ENCODE measurements around the gene VWA3B. TPM values are rescaled to one million over a fixed set of nuclear protein-coding genes. Genes with fewer than 3 reads are reported as not detected.

VWA3B gene
- total RNA-seq, 1 experiment from 2014 or later: not detected

- Histone ChIP-seq H3K4me3 (ENCODE audit: low read depth, low read length, poor library complexity, severe bottlenecking) (no peak overlapping the region), H3K27me3 (replicated peaks; ENCODE audit: insufficient read depth, low read depth, low read length, poor library complexity) (peaks cover 13% of the 10 kb centered on the region), H3K4me1 (ENCODE audit: insufficient read depth, low read length, poor library complexity, severe bottlenecking) (no peaks in the 10 kb centered on the region), H3K9me3 (ENCODE audit: low read depth, low read length, poor library complexity, severe bottlenecking) (no peaks in the 10 kb centered on the region), H3K36me3 (ENCODE audit: insufficient read depth, low read length, poor library complexity, severe bottlenecking) (no peaks in the 10 kb centered on the region), H3K27ac (ENCODE audit: low read depth, low read length, poor library complexity, severe bottlenecking) (no peak overlapping the region)
- TF ChIP-seq CTCF (conservative IDR thresholded peaks at IDR 0.05; ENCODE audit: low read depth, low read length): no peak
- no peak for TF ChIP-seq EZH2 (IDR thresholded peaks at IDR 0.05; ENCODE audit: borderline replicate concordance, low read depth, low read length, poor library complexity, severe bottlenecking)
- ChIA-PET CTCF (no interaction called here), POLR2A (ENCODE audit: low non-redundant PET) (no interaction called here)
- BruUV-seq (replicated peaks): no TSS peak
- intact Hi-C loops (cut with micrococcal nuclease; ENCODE audit: unreplicated experiment): no loop called here
- DNase-seq (ENCODE audit: low spot score): no peak
These were observed 68.3 kb downstream of the VWA3B start for GRCh38 chr2:98155291-98155690.

GRCh38 chr2:98155716-98156115 is 68.7 kb downstream of the VWA3B start:
- no peak for TF ChIP-seq CTCF (conservative IDR thresholded peaks at IDR 0.05; ENCODE audit: low read depth, low read length)
- TF ChIP-seq EZH2 (IDR thresholded peaks at IDR 0.05; ENCODE audit: borderline replicate concordance, low read depth, low read length, poor library complexity, severe bottlenecking): no peak
- intact Hi-C loops (cut with micrococcal nuclease; ENCODE audit: unreplicated experiment): no loop called here
- H3K9me3 ChIP-seq (ENCODE audit: low read depth, low read length, poor library complexity, severe bottlenecking): no peaks in the 10 kb centered on the region
- no peak overlapping the region for H3K27ac ChIP-seq (ENCODE audit: low read depth, low read length, poor library complexity, severe bottlenecking)
- no TSS peak for BruUV-seq (replicated peaks)
- no peak for DNase-seq (ENCODE audit: low spot score)
- H3K4me1 ChIP-seq (ENCODE audit: insufficient read depth, low read length, poor library complexity, severe bottlenecking): no peaks in the 10 kb centered on the region
- ChIA-PET POLR2A (ENCODE audit: low non-redundant PET) (no interaction called here), CTCF (no interaction called here)
- no peaks in the 10 kb centered on the region for H3K36me3 ChIP-seq (ENCODE audit: insufficient read depth, low read length, poor library complexity, severe bottlenecking)
- H3K27me3 ChIP-seq (replicated peaks; ENCODE audit: insufficient read depth, low read depth, low read length, poor library complexity): peaks cover 13% of the 10 kb centered on the region
- H3K4me3 ChIP-seq (ENCODE audit: low read depth, low read length, poor library complexity, severe bottlenecking): no peak overlapping the region

GRCh38 chr2:98156304-98156703 is 69.3 kb downstream of the VWA3B start:
- no peaks in the 10 kb centered on the region for H3K9me3 ChIP-seq (ENCODE audit: low read depth, low read length, poor library complexity, severe bottlenecking)
- intact Hi-C loops (cut with micrococcal nuclease; ENCODE audit: unreplicated experiment): no loop called here
- DNase-seq (ENCODE audit: low spot score): no peak
- no TSS peak for BruUV-seq (replicated peaks)
- no peaks in the 10 kb centered on the region for H3K4me1 ChIP-seq (ENCODE audit: insufficient read depth, low read length, poor library complexity, severe bottlenecking)
- ChIA-PET CTCF (no interaction called here), POLR2A (ENCODE audit: low non-redundant PET) (no interaction called here)
- H3K27ac ChIP-seq (ENCODE audit: low read depth, low read length, poor library complexity, severe bottlenecking): no peak overlapping the region
- no peaks in the 10 kb centered on the region for H3K36me3 ChIP-seq (ENCODE audit: insufficient read depth, low read length, poor library complexity, severe bottlenecking)
- TF ChIP-seq CTCF (conservative IDR thresholded peaks at IDR 0.05; ENCODE audit: low read depth, low read length) (no peak), EZH2 (IDR thresholded peaks at IDR 0.05; ENCODE audit: borderline replicate concordance, low read depth, low read length, poor library complexity, severe bottlenecking) (no peak)
- no peak overlapping the region for H3K4me3 ChIP-seq (ENCODE audit: low read depth, low read length, poor library complexity, severe bottlenecking)
- peaks cover 13% of the 10 kb centered on the region for H3K27me3 ChIP-seq (replicated peaks; ENCODE audit: insufficient read depth, low read depth, low read length, poor library complexity)

Measured in A673 (cell line).